Measurements from ENCODE around the gene EHD4.

Gene EHD4

GRCh38 chr15:41892621-41893421 is 79.5 kb downstream of the EHD4 start:
- Histone ChIP-seq H3K36me3 (ENCODE audit: insufficient read depth, insufficient read length, low read length) (no peaks in the 10 kb centered on the region), H3K9me3 (ENCODE audit: insufficient read depth, low read length) (no peaks in the 10 kb centered on the region), H3K27me3 (ENCODE audit: insufficient read depth, insufficient read length) (no peaks in the 10 kb centered on the region), H3K9ac (ENCODE audit: insufficient read length, low read depth) (no peak overlapping the region), H3K4me1 (ENCODE audit: insufficient read depth, insufficient read length) (peaks cover 33% of the 10 kb centered on the region), H3K4me3 (ENCODE audit: insufficient read length, low read depth) (no peak overlapping the region)
- DNase-seq (ENCODE audit: low read depth, low spot score), result no peak
- TF ChIP-seq SUZ12 (IDR thresholded peaks at IDR 0.05; ENCODE audit: extremely low read depth, insufficient read depth, insufficient read length) (no peak), ZNF274 (IDR thresholded peaks at IDR 0.05; ENCODE audit: low read depth, low read length) (no peak), YY1 (IDR thresholded peaks at IDR 0.05; ENCODE audit: insufficient read depth, insufficient read length) (no peak)

- Histone ChIP-seq H3K27me3 (ENCODE audit: insufficient read depth, insufficient read length) (no peaks in the 10 kb centered on the region), H3K4me3 (ENCODE audit: insufficient read length, low read depth) (no peak overlapping the region), H3K9me3 (ENCODE audit: insufficient read depth, low read length) (no peaks in the 10 kb centered on the region), H3K36me3 (ENCODE audit: insufficient read depth, insufficient read length, low read length) (no peaks in the 10 kb centered on the region), H3K4me1 (ENCODE audit: insufficient read depth, insufficient read length) (peaks cover 30% of the 10 kb centered on the region), H3K9ac (ENCODE audit: insufficient read length, low read depth) (no peak overlapping the region)
- DNase-seq (ENCODE audit: low read depth, low spot score), result no peak
- TF ChIP-seq ZNF274 (IDR thresholded peaks at IDR 0.05; ENCODE audit: low read depth, low read length) (no peak), YY1 (IDR thresholded peaks at IDR 0.05; ENCODE audit: insufficient read depth, insufficient read length) (no peak), SUZ12 (IDR thresholded peaks at IDR 0.05; ENCODE audit: extremely low read depth, insufficient read depth, insufficient read length) (no peak)
Measured at GRCh38 chr15:41891946-41892345, 80.4 kb downstream of the EHD4 start.

- H3K27me3 ChIP-seq (ENCODE audit: insufficient read depth, insufficient read length), result no peaks in the 10 kb centered on the region
- TF ChIP-seq YY1 (IDR thresholded peaks at IDR 0.05; ENCODE audit: insufficient read depth, insufficient read length) (no peak), ZNF274 (IDR thresholded peaks at IDR 0.05; ENCODE audit: low read depth, low read length) (no peak), SUZ12 (IDR thresholded peaks at IDR 0.05; ENCODE audit: extremely low read depth, insufficient read depth, insufficient read length) (no peak)
- peaks cover 27% of the 10 kb centered on the region for H3K4me1 ChIP-seq (ENCODE audit: insufficient read depth, insufficient read length)
- H3K4me3 ChIP-seq (ENCODE audit: insufficient read length, low read depth), result no peak overlapping the region
- H3K9me3 ChIP-seq (ENCODE audit: insufficient read depth, low read length), result no peaks in the 10 kb centered on the region
- no peaks in the 10 kb centered on the region for H3K36me3 ChIP-seq (ENCODE audit: insufficient read depth, insufficient read length, low read length)
- no peak for DNase-seq (ENCODE audit: low read depth, low spot score)
- H3K9ac ChIP-seq (ENCODE audit: insufficient read length, low read depth), result no peak overlapping the region
Measured at GRCh38 chr15:41891226-41891625, 81.1 kb downstream of the EHD4 start.

DNA sequence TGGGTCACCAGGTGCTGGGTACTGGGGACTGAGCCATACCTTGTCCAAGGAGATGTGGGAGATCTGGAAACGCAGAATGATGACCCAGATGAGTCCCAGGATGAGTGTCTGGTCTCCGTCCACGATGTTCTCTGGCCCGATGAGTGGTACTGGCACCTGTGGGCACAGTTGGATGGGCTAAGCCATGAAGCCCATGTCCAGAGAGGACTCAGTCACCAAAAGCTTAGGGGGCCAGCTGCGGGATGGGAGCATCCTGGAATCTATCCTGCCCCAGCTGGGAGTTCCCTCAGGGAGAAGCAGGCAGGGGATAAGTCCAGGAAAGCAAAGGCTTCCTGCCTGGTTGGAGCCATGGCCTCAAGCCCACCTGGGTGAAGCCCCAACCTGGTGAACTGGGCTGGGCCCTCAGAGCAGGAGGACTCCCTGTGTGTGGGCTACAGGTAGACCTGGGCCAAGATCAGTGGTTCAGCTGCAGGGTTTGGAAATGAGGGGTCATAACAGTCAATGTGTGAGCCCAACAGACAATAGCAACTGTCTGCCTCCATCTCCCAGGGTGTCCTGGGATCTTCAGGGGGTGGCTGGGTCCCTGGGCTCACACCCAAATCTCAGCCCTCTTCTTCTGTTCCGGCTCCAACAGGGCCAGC is 82.2 kb downstream of the EHD4 start:
- H3K9me3 ChIP-seq (ENCODE audit: insufficient read depth, low read length), result no peaks in the 10 kb centered on the region
- no peak overlapping the region for H3K4me3 ChIP-seq (ENCODE audit: insufficient read length, low read depth)
- H3K4me1 ChIP-seq (ENCODE audit: insufficient read depth, insufficient read length), result peaks cover 25% of the 10 kb centered on the region
- H3K9ac ChIP-seq (ENCODE audit: insufficient read length, low read depth), result no peak overlapping the region
- H3K27me3 ChIP-seq (ENCODE audit: insufficient read depth, insufficient read length), result no peaks in the 10 kb centered on the region
- H3K36me3 ChIP-seq (ENCODE audit: insufficient read depth, insufficient read length, low read length), result no peaks in the 10 kb centered on the region
- TF ChIP-seq SUZ12 (IDR thresholded peaks at IDR 0.05; ENCODE audit: extremely low read depth, insufficient read depth, insufficient read length), result no peak
- no peak for TF ChIP-seq YY1 (IDR thresholded peaks at IDR 0.05; ENCODE audit: insufficient read depth, insufficient read length)
- no peak for TF ChIP-seq ZNF274 (IDR thresholded peaks at IDR 0.05; ENCODE audit: low read depth, low read length)
- DNase-seq (ENCODE audit: low read depth, low spot score), result no peak

DNA sequence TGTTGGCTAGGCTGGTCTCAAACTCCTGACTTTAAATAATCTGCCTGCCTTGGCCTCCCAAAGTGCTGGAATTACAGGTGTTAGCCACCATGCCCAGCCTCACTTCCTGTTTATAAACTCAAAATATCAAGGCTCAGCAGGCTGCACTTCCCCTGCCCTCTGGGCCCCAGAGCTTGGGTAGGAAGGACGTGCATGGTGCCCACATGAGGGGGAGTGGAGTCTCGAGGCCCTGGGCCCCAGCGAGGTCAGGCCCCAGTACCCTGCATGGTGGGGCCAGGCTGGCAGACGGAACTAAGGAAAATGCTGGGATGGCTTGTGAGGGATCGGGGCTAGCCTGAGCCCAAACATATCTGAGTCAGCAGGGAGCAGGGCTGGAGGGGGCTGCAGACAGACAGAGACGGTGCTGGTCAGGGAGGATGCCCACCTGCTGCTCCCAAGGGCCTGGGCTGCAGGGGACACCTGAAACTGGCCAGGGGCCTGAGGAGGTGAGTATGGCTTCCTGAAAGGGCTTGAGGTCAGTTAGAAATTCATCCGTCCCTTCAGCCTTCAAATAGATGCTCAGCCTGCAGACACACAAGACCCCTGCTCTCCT is 83.6 kb downstream of the EHD4 start:
- H3K36me3 ChIP-seq (ENCODE audit: insufficient read depth, insufficient read length, low read length), result no peaks in the 10 kb centered on the region
- no peak overlapping the region for H3K4me3 ChIP-seq (ENCODE audit: insufficient read length, low read depth)
- no peak overlapping the region for H3K9ac ChIP-seq (ENCODE audit: insufficient read length, low read depth)
- H3K27me3 ChIP-seq (ENCODE audit: insufficient read depth, insufficient read length), result no peaks in the 10 kb centered on the region
- no peak for DNase-seq (ENCODE audit: low read depth, low spot score)
- H3K9me3 ChIP-seq (ENCODE audit: insufficient read depth, low read length), result no peaks in the 10 kb centered on the region
- peaks cover 13% of the 10 kb centered on the region for H3K4me1 ChIP-seq (ENCODE audit: insufficient read depth, insufficient read length)
- TF ChIP-seq ZNF274 (IDR thresholded peaks at IDR 0.05; ENCODE audit: low read depth, low read length) (no peak), YY1 (IDR thresholded peaks at IDR 0.05; ENCODE audit: insufficient read depth, insufficient read length) (no peak), SUZ12 (IDR thresholded peaks at IDR 0.05; ENCODE audit: extremely low read depth, insufficient read depth, insufficient read length) (no peak)

DNA sequence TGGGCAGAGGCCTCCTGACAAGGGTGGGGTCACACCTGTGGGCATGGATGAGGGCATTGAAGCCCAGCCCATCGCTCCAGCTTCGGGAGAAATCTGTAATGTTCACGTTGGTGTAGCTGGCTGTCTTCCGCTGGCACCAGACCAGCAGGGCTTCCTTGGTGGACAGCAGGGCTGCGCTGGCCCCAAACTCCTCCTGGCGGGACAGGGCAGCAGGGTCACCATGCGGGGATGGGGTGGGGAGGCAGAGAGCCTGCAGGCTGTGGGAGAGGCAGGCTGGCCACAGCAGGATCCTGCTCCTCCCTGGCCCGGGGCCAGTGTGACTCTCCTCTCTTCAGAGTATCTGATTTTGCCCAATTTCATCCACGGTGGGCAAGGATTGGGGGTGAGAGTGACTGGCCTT is 84.5 kb downstream of the EHD4 start:
- no peak for DNase-seq (ENCODE audit: low read depth, low spot score)
- Histone ChIP-seq H3K27me3 (ENCODE audit: insufficient read depth, insufficient read length) (no peaks in the 10 kb centered on the region), H3K36me3 (ENCODE audit: insufficient read depth, insufficient read length, low read length) (no peaks in the 10 kb centered on the region), H3K9me3 (ENCODE audit: insufficient read depth, low read length) (no peaks in the 10 kb centered on the region), H3K9ac (ENCODE audit: insufficient read length, low read depth) (no peak overlapping the region), H3K4me1 (ENCODE audit: insufficient read depth, insufficient read length) (peaks cover 12% of the 10 kb centered on the region), H3K4me3 (ENCODE audit: insufficient read length, low read depth) (no peak overlapping the region)
- no peak for TF ChIP-seq YY1 (IDR thresholded peaks at IDR 0.05; ENCODE audit: insufficient read depth, insufficient read length)
- no peak for TF ChIP-seq ZNF274 (IDR thresholded peaks at IDR 0.05; ENCODE audit: low read depth, low read length)
- TF ChIP-seq SUZ12 (IDR thresholded peaks at IDR 0.05; ENCODE audit: extremely low read depth, insufficient read depth, insufficient read length), result no peak

- Histone ChIP-seq H3K4me1 (ENCODE audit: insufficient read depth, insufficient read length) (peaks cover 10% of the 10 kb centered on the region), H3K9me3 (ENCODE audit: insufficient read depth, low read length) (no peaks in the 10 kb centered on the region), H3K36me3 (ENCODE audit: insufficient read depth, insufficient read length, low read length) (no peaks in the 10 kb centered on the region), H3K27me3 (ENCODE audit: insufficient read depth, insufficient read length) (no peaks in the 10 kb centered on the region), H3K4me3 (ENCODE audit: insufficient read length, low read depth) (no peak overlapping the region), H3K9ac (ENCODE audit: insufficient read length, low read depth) (no peak overlapping the region)
- DNase-seq (ENCODE audit: low read depth, low spot score), result no peak
- TF ChIP-seq ZNF274 (IDR thresholded peaks at IDR 0.05; ENCODE audit: low read depth, low read length) (no peak), SUZ12 (IDR thresholded peaks at IDR 0.05; ENCODE audit: extremely low read depth, insufficient read depth, insufficient read length) (no peak), YY1 (IDR thresholded peaks at IDR 0.05; ENCODE audit: insufficient read depth, insufficient read length) (no peak)
Measured at GRCh38 chr15:41887161-41887560, 85.2 kb downstream of the EHD4 start.
